Epithelial cell of proximal tubule (primary cell): ENCODE results near the gene ASS1. TPM values are rescaled to one million over a fixed set of nuclear protein-coding genes. Genes with fewer than 3 reads are reported as not detected.
A peak's percentile ranks its signal among the peaks of the same experiment; 100 is the strongest.
"Not testable (repeated sequence)": the region's sequence is repeated elsewhere in the genome, so short reads cannot be mapped to it uniquely, and the experiment has no call there.

ENCODE experiments used
- DNase-seq: peaks from one replicate; pipeline ENCODE4 v3.0.0-alpha.2; 2011; ENCODE audit warnings: low read depth
- H3K4me3 ChIP-seq: 2 replicates; pipeline ENCODE4 v1.5.1; 2011; ENCODE audit warnings: low read depth, mild to moderate bottlenecking, low read length
- total RNA-seq: library from RNA; depleted of rRNA; stranded (reverse); fragments of >200 nt; gene quantifications from 2 replicates; pipeline ENCODE4 v1.2.3, GENCODE V29; 2015
- TF ChIP-seq, protein P1 (sequence below): conservative IDR thresholded peaks from 2 replicates; pipeline ENCODE4 v1.5.1; 2012; ENCODE audit warnings: low read depth, mild to moderate bottlenecking, low read length

The ASS1 gene
- total RNA-seq, 1 donor from 2014 or later = 9.4 TPM

DNA sequence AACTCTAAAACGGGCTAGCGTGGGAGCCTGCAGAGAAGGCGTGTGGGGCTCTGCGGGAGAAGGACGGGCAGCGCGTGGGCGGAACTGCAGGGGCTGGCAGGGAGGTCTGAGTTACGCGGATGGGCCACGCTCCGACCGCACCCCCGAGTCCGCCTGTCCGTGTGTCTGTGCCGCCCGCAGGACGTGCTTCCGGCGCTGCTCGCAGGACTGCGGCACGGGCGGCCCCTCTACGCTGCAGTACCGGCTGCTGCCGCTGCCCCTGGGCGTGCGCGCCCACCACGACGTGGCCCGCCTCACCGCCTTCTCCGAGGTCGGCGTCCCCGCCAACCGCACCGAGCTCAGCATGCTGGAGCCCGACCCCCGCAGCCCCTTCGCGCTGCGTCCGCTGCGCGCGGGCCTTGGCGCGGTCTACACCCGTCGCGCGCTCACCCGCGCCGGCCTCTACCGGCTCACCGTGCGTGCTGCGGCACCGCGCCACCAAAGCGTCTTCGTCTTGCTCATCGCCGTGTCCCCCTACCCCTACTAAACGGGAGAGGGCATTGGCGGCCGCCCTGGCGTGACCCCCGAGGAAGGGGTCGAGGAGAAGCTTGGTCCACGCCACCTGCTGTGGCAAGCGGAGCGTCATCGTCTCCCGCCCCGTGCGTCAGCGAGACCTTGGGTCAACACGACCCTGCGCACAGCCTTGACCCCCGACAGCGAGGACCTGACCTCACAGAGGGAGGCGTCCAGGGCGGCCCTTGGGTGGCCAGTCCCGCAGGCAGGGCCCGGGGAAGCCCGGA lies 11.4 kb upstream of the ASS1 start:
- peak overlapping the region; percentile 46 for H3K4me3 ChIP-seq
- TF ChIP-seq, protein P1, sequence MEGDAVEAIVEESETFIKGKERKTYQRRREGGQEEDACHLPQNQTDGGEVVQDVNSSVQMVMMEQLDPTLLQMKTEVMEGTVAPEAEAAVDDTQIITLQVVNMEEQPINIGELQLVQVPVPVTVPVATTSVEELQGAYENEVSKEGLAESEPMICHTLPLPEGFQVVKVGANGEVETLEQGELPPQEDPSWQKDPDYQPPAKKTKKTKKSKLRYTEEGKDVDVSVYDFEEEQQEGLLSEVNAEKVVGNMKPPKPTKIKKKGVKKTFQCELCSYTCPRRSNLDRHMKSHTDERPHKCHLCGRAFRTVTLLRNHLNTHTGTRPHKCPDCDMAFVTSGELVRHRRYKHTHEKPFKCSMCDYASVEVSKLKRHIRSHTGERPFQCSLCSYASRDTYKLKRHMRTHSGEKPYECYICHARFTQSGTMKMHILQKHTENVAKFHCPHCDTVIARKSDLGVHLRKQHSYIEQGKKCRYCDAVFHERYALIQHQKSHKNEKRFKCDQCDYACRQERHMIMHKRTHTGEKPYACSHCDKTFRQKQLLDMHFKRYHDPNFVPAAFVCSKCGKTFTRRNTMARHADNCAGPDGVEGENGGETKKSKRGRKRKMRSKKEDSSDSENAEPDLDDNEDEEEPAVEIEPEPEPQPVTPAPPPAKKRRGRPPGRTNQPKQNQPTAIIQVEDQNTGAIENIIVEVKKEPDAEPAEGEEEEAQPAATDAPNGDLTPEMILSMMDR = peak; percentile 30
- DNase-seq = no peak

DNA sequence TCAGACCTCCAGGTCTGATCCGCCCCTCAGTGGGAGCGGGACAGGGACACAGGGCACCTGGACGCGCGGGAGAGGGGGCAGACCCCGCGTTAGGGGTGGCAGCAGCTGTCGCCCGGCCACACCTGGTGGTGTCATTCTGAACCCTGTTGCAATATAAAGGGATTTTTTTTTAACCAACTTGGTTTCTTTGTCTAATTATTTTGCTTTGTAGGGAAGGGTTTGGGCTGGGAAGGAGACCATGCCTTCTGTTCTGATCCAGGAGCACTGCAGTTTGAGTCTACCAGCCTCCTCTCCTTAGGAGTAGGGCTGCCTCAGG lies 10.9 kb upstream of the ASS1 start:
- TF ChIP-seq, protein P1 = no peak
- no peak overlapping the region for H3K4me3 ChIP-seq
- DNase-seq = no peak

DNA sequence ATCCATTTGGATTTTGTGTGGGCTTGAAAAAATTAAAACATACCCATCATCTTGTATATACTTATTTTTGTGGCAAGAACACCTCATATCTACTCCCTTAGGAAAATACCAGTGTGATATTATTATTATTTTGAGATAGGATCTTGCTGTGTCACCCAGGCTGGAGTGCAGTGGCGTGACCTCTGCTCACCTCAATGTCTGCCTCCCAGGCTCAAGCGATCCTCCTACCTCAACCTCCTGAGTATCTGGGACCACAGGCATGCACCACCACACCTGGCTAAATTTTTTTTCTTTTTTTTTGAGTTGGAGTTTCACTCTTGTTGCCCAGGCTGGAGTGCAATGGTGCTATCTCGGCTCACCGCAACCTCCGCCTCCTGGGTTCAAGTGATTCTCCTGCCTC lies 10.1 kb upstream of the ASS1 start:
- H3K4me3 ChIP-seq, DNase-seq: not testable (repeated sequence)

DNA sequence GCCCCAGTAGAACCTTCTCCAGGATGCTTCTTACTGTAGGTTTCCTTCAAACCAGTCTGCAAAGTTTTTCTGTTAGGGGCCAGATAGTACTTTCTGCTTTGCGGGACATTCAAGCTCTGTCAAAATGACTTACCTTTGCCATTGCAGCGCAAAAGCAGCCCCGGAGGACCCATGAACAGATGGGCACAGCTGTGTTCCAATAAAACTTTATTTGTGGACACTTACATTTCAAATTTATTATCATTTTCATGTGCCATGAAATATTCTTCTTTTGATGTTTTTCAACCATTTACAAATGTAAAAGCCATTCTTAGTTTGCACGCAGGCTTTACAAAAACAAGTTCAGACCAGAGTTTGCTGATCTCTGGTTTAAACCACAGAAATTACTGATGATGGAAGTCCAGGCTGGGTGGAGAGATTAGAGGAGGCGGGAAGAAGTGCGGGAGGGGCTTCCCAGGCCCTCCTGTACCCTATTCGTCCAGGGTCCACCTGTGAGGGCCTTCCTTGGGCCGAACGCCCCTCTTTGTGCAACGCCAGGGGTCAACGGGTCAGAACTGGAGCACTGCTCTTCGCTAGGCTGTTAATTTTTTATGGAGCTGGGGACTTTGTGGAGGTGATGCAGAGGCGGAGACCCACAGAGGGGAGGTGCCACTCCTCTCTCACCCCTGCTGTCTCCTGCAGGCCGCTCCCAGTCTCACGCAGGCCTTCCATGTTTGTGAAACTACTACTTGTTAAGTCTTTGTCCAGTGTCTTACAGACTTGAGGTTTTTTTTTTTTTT lies 7.6 kb upstream of the ASS1 start:
- TF ChIP-seq, protein P1 = no peak
- no peak overlapping the region for H3K4me3 ChIP-seq
- DNase-seq = no peak

DNA sequence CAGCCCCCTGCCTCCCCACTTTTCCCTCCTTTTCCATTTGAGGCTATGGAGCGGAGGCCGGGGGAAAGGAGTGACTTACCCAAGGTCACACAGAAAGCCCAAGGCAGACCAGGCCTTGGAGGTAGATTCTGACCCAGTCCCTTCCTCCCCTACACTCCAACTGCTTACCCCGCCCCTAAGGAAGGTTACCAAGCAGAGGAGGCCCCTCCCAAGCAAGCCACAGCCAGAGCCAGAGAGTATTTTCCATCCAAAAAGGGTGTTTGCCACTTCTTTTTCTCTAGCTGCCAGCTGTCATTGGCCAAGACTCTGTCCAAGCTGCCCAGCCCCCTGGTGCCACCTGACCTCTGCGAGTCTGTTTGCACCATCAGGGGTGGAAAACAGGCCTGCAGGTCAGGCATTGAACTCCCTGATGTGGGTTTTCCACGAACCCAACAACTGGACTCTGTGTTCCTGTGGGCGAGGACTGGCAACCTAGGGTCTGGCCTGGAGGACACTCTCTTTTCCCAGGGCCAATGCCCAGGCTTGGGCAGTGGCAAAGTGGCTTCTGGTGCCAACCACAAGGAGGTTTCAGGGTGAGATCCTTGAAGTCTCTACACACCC lies 6.3 kb upstream of the ASS1 start:
- TF ChIP-seq, protein P1 = no peak
- H3K4me3 ChIP-seq = no peak overlapping the region
- no peak for DNase-seq

DNA sequence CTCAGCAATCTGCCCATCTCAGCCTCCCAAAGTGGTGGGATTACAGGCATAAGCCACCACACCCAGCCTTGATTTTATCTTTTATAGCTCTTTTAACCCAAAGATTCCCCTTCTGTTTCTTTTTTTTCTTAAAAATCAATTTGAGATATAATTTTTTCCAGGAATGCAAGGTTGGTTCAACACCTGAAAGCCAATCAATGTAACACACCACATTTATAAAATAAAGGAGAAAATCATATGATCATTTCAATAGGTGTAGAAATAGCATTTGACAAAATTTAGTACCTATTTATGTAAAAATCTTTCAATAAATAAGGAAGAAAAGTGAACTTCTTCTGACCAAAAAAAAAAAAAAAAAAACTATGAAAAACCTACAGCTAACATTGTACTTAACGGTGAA lies 3.7 kb upstream of the ASS1 start:
- DNase-seq = no peak
- TF ChIP-seq, protein P1 = no peak
- H3K4me3 ChIP-seq = no peak overlapping the region

DNA sequence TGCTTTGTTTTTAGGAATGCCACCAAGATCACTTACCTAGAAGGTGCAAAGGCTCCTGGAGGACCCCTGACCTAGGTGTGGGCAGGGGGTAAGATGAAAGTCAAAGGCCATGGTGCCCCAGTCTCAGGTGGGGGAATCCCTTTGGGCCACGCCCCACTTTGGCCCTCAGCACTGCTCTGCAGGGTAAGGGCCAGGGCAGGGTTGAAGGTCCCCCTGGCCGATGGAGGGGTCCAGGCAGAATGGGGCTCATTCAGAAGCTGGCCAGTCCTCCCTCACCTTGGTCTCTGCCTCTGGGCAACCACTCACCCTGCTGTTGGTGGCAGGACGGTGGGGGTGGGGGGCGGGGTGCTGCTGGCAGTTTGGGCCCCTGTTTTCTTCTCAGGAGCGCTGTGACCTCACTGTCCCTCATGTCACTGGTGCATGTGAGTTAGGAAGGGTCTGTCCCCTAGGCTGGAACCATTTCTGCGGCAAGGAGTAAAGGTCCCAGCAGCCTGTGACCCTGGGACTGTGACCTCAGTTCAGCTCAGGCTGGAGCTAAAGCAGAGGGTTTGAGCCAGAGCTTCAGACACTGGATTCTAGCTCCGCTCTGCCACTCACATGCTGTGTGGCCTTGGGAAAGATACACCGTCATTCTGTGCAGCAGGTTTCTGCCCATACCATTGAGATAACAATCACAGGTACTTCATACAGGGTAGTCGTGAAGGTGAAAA lies 1.9 kb upstream of the ASS1 start:
- H3K4me3 ChIP-seq = no peak overlapping the region
- TF ChIP-seq, protein P1 = no peak
- no peak for DNase-seq
